ENCODE measurements around the gene NPY1R. TPM values are rescaled to one million over a fixed set of nuclear protein-coding genes. Genes with fewer than 3 reads are reported as not detected.

NPY1R gene
- total and polyA plus RNA-seq, 10 of the 15 experiments (the other 5 are each of a cell fraction or from before 2014, with no cell fraction given): not detected

DNA sequence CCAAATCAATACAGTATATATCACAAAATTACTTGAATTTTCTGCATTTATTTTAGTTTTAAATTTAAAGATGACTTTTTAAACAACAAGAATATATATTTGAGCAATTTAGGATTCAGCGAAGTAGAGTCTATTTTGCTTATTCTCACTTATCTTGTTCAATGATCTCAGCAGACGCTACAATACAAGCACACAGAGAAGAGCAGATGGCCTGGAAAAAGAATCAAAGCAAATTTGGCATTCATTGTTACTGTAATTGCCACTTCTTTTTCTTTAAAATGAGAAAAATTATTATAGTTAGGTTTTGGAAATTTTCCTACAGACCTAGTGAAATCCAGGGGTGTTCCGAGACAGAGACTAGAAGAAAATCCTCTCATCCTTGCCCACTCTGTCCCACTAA lies 57.5 kb downstream of the NPY1R start (continued):
- TF ChIP-seq CEBPB (IDR thresholded peaks at IDR 0.05; ENCODE audit: borderline replicate concordance in 1 of 2, low read depth in 2 of 2, low read length in 2 of 2) (no peak), KLF5 (IDR thresholded peaks at IDR 0.05; ENCODE audit: partially characterized antibody) (no peak), HDAC6 (IDR thresholded peaks at IDR 0.05; ENCODE audit: unreplicated experiment) (no peak), SMAD1 (IDR thresholded peaks at IDR 0.05; ENCODE audit: low read depth, partially characterized antibody) (no peak), SRF (IDR thresholded peaks at IDR 0.05; ENCODE audit: low read depth in 2 of 2, low read length in 2 of 2) (no peak), ZNF217 (IDR thresholded peaks at IDR 0.05) (no peak), EGR1 (IDR thresholded peaks at IDR 0.05; ENCODE audit: borderline replicate concordance in 1 of 2, low read depth in 2 of 2, low read length in 2 of 2) (no peak), GATAD2B (conservative IDR thresholded peaks at IDR 0.05; ENCODE audit: low read depth) (no peak), BMI1 (IDR thresholded peaks at IDR 0.05; ENCODE audit: borderline replicate concordance) (no peak), JUND (IDR thresholded peaks at IDR 0.05; ENCODE audit: low read depth, low read length) (no peak), ATF7 (IDR thresholded peaks at IDR 0.05; ENCODE audit: low read depth) (no peak), CHD1 (IDR thresholded peaks at IDR 0.05; ENCODE audit: low read depth, low read length) (no peak), ZNF622 (IDR thresholded peaks at IDR 0.05) (no peak)
- TF ChIP-seq, protein P1, sequence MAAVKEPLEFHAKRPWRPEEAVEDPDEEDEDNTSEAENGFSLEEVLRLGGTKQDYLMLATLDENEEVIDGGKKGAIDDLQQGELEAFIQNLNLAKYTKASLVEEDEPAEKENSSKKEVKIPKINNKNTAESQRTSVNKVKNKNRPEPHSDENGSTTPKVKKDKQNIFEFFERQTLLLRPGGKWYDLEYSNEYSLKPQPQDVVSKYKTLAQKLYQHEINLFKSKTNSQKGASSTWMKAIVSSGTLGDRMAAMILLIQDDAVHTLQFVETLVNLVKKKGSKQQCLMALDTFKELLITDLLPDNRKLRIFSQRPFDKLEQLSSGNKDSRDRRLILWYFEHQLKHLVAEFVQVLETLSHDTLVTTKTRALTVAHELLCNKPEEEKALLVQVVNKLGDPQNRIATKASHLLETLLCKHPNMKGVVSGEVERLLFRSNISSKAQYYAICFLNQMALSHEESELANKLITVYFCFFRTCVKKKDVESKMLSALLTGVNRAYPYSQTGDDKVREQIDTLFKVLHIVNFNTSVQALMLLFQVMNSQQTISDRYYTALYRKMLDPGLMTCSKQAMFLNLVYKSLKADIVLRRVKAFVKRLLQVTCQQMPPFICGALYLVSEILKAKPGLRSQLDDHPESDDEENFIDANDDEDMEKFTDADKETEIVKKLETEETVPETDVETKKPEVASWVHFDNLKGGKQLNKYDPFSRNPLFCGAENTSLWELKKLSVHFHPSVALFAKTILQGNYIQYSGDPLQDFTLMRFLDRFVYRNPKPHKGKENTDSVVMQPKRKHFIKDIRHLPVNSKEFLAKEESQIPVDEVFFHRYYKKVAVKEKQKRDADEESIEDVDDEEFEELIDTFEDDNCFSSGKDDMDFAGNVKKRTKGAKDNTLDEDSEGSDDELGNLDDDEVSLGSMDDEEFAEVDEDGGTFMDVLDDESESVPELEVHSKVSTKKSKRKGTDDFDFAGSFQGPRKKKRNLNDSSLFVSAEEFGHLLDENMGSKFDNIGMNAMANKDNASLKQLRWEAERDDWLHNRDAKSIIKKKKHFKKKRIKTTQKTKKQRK (IDR thresholded peaks at IDR 0.05; ENCODE audit: low read depth, low read length): no peak

Other genes with a start within 250 kb of the NPY1R start
- 13.6 and 15.4 TPM in 2 replicates for gene NAF1, start 165.7 kb downstream of the NPY1R start, total RNA-seq (2014; rRNA removed)
- gene NAF1, start 165.7 kb downstream of the NPY1R start, total RNA-seq (2014; rRNA removed; fragmentation: Illumina TruSeq; extraction: Trizol): 8.2 and 9.4 TPM in 2 replicates
- 19.3 and 22.2 TPM in 2 replicates for gene NAF1, start 165.7 kb downstream of the NPY1R start, total RNA-seq (2021)
- 9.1 and 10.4 TPM in 2 replicates for gene NAF1, start 165.7 kb downstream of the NPY1R start, polyA plus RNA-seq (2011; rRNA removed)
- 12.7 and 14.8 TPM in 2 replicates for gene NAF1, start 165.7 kb downstream of the NPY1R start, polyA plus RNA-seq (2014; fragmentation: Illumina TruSeq; extraction: Trizol)
- 1 to 10 TPM; 1.0 to 2.4 TPM for gene NAF1, start 165.7 kb downstream of the NPY1R start, polyA plus RNA-seq (2014; fragmentation: Nextera tagmentation; extraction: Ambion mirVana)
- gene NAF1, start 165.7 kb downstream of the NPY1R start, polyA plus RNA-seq (2014; rRNA removed): 10.2 and 10.3 TPM in 2 replicates
- gene NAF1, start 165.7 kb downstream of the NPY1R start, polyA plus RNA-seq (2016; fragmentation: Nextera tagmentation; extraction: Ambion mirVana): 1 to 10 TPM; 8.2 to 10.0 TPM
- gene NPY5R, start 11.3 kb upstream of the NPY1R start, total RNA-seq (2014; rRNA removed): not detected in 2 replicates
- not detected in 2 replicates for gene NPY5R, start 11.3 kb upstream of the NPY1R start, total RNA-seq (2014; rRNA removed; fragmentation: Illumina TruSeq; extraction: Trizol)
- not detected in 2 replicates for gene NPY5R, start 11.3 kb upstream of the NPY1R start, total RNA-seq (2021)
- gene NPY5R, start 11.3 kb upstream of the NPY1R start, polyA plus RNA-seq (2011; rRNA removed): not detected in 2 replicates
- gene NPY5R, start 11.3 kb upstream of the NPY1R start, polyA plus RNA-seq (2014; fragmentation: Illumina TruSeq; extraction: Trizol): not detected in 2 replicates
- not detected for gene NPY5R, start 11.3 kb upstream of the NPY1R start, polyA plus RNA-seq (2014; fragmentation: Nextera tagmentation; extraction: Ambion mirVana)
- gene NPY5R, start 11.3 kb upstream of the NPY1R start, polyA plus RNA-seq (2014; rRNA removed): not detected in 2 replicates
- gene NPY5R, start 11.3 kb upstream of the NPY1R start, polyA plus RNA-seq (2016; fragmentation: Nextera tagmentation; extraction: Ambion mirVana): not detected
- gene TKTL2, start 141.2 kb upstream of the NPY1R start, total RNA-seq (2014; rRNA removed): not detected in 2 replicates
- gene TKTL2, start 141.2 kb upstream of the NPY1R start, total RNA-seq (2014; rRNA removed; fragmentation: Illumina TruSeq; extraction: Trizol): not detected in 2 replicates
- not detected in 2 replicates for gene TKTL2, start 141.2 kb upstream of the NPY1R start, total RNA-seq (2021)
- 0.03 TPM in 1 of 2 replicates, not detected in the other for gene TKTL2, start 141.2 kb upstream of the NPY1R start, polyA plus RNA-seq (2011; rRNA removed)
- gene TKTL2, start 141.2 kb upstream of the NPY1R start, polyA plus RNA-seq (2014; fragmentation: Illumina TruSeq; extraction: Trizol): not detected in 2 replicates
- under 1 TPM in 1 of 2 experiments, not detected in 1; 0.03 TPM for gene TKTL2, start 141.2 kb upstream of the NPY1R start, polyA plus RNA-seq (2014; fragmentation: Nextera tagmentation; extraction: Ambion mirVana)
- gene TKTL2, start 141.2 kb upstream of the NPY1R start, polyA plus RNA-seq (2014; rRNA removed): 0.04 TPM in 1 of 2 replicates, not detected in the other
- not detected for gene TKTL2, start 141.2 kb upstream of the NPY1R start, polyA plus RNA-seq (2016; fragmentation: Nextera tagmentation; extraction: Ambion mirVana)
- 42.6 and 46.2 TPM in 2 replicates for gene TMA16, start 162.1 kb upstream of the NPY1R start, total RNA-seq (2014; rRNA removed)
- 70.3 and 77.8 TPM in 2 replicates for gene TMA16, start 162.1 kb upstream of the NPY1R start, total RNA-seq (2014; rRNA removed; fragmentation: Illumina TruSeq; extraction: Trizol)
- gene TMA16, start 162.1 kb upstream of the NPY1R start, total RNA-seq (2021): 50.5 and 54.3 TPM in 2 replicates
- gene TMA16, start 162.1 kb upstream of the NPY1R start, polyA plus RNA-seq (2011; rRNA removed): 37.9 and 55.4 TPM in 2 replicates
- gene TMA16, start 162.1 kb upstream of the NPY1R start, polyA plus RNA-seq (2014; fragmentation: Illumina TruSeq; extraction: Trizol): 60.5 and 85.0 TPM in 2 replicates
- 10 to 100 TPM; 65.4 to 91.0 TPM for gene TMA16, start 162.1 kb upstream of the NPY1R start, polyA plus RNA-seq (2014; fragmentation: Nextera tagmentation; extraction: Ambion mirVana)
- gene TMA16, start 162.1 kb upstream of the NPY1R start, polyA plus RNA-seq (2014; rRNA removed): 41.1 and 55.9 TPM in 2 replicates
- gene TMA16, start 162.1 kb upstream of the NPY1R start, polyA plus RNA-seq (2016; fragmentation: Nextera tagmentation; extraction: Ambion mirVana): 10 to 100 TPM; 48.2 to 55.7 TPM